ENCODE results near the gene GRAMD1A. TPM values are rescaled to one million over a fixed set of nuclear protein-coding genes. Genes with fewer than 3 reads are reported as not detected.

GRAMD1A gene
- total RNA-seq, 1 experiment from 2014 or later = 62.7 TPM

DNA sequence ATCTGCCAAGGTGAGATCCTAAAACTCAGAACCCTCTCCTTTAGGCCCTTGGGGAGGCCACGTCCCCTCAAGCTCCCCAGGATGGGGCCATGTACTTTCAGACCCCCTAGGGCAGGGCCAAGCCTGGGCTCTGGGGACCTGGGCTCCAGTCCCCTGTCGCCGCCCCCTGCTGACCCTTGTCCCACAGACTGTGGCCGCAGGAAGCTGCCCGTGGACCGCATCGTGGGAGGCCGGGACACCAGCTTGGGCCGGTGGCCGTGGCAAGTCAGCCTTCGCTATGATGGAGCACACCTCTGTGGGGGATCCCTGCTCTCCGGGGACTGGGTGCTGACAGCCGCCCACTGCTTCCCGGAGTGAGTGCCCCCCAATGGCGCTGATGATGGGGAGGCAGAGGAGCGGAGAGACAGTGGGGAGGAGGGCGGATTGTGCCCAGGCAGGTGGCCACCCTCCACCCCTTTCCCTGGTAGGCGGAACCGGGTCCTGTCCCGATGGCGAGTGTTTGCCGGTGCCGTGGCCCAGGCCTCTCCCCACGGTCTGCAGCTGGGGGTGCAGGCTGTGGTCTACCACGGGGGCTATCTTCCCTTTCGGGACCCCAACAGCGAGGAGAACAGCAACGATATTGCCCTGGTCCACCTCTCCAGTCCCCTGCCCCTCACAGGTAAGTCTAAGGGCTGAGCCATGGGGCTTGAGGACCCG lies 60.2 kb downstream of the GRAMD1A start:
- Histone ChIP-seq H3K36me3 (ENCODE audit: low read depth) (no peaks in the 10 kb centered on the region), H3K9me2 (ENCODE audit: insufficient read depth) (no peaks in the 10 kb centered on the region), H3K79me2 (ENCODE audit: low read depth) (no peaks in the 10 kb centered on the region), H3F3A (ENCODE audit: insufficient read depth, low read depth) (peaks cover 5% of the 10 kb centered on the region; the same call in 1 of the 2 replicates), H3K27ac (no peak overlapping the region), H3K27me3 (ENCODE audit: insufficient read depth, low read depth) (no peaks in the 10 kb centered on the region), H3K4me3 (no peak overlapping the region), H4K20me1 (ENCODE audit: insufficient read depth) (no peaks in the 10 kb centered on the region), H3K4me1 (replicated peaks; ENCODE audit: insufficient read depth) (no peaks in the 10 kb centered on the region), H3K4me2 (no peak overlapping the region), H2AFZ (no peak overlapping the region), H3K9me3 (ENCODE audit: insufficient read depth, low read depth) (no peaks in the 10 kb centered on the region)
- POLR2A ChIA-PET (ENCODE audit: unreplicated experiment) = no interaction called here
- CTCF ChIA-PET = no interaction called here
- DNase-seq = no peak
- BruUV-seq (replicated peaks) = no TSS peak
- intact Hi-C loops (cut with micrococcal nuclease; ENCODE audit: unreplicated experiment) = no loop called here
- TF ChIP-seq, protein P1, sequence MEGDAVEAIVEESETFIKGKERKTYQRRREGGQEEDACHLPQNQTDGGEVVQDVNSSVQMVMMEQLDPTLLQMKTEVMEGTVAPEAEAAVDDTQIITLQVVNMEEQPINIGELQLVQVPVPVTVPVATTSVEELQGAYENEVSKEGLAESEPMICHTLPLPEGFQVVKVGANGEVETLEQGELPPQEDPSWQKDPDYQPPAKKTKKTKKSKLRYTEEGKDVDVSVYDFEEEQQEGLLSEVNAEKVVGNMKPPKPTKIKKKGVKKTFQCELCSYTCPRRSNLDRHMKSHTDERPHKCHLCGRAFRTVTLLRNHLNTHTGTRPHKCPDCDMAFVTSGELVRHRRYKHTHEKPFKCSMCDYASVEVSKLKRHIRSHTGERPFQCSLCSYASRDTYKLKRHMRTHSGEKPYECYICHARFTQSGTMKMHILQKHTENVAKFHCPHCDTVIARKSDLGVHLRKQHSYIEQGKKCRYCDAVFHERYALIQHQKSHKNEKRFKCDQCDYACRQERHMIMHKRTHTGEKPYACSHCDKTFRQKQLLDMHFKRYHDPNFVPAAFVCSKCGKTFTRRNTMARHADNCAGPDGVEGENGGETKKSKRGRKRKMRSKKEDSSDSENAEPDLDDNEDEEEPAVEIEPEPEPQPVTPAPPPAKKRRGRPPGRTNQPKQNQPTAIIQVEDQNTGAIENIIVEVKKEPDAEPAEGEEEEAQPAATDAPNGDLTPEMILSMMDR (conservative IDR thresholded peaks at IDR 0.05) = no peak
- TF ChIP-seq EZH2 (IDR thresholded peaks at IDR 0.05; ENCODE audit: low read depth) = no peak

DNA sequence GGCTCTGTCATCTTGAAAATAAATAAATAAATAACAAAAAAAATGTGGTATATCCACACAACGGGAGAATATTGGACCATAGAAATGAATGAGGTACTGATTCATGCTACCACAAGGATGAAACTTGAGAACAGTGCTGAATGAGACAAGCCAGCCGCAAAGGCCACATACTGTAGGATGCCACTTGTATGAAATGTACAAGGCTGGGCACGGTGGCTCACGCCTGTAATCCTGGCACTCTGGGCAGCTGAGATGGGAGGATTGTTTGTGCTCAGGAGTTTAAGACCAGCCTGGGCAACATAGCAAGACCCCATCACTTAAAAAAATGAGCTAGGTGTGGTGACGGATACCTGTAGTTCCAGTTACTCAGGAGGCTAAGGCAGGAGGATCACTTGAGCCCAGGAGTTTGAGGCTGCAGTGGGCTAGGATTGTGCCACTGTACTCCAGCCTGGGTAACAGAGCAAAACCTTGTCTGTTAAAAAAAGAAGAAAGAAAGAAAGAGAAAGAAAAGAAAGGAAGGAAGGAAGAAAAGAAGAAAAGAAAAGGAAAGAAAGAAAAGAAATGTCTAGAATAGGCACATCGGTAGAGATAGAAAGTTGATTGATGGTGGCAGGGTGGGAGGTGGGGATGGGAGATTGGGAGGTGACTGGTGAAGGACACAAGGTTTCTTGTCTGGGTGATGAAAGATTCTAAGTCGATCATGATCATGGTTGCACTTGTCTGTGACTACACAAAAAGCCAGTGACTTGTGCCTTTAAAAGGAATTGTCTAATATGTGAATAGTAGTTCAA lies 61.7 kb downstream of the GRAMD1A start:
- POLR2A ChIA-PET (ENCODE audit: unreplicated experiment) = interaction anchor here (0.6 kb wide), 1 partner anchor 20 kb away, joined by 5 read pairs; the partner anchor contains the start of gene HPN
- CTCF ChIA-PET = no interaction called here
- Histone ChIP-seq H3K4me1 (replicated peaks; ENCODE audit: insufficient read depth) (no peaks in the 10 kb centered on the region), H3K4me3 (no peak overlapping the region), H3F3A (ENCODE audit: insufficient read depth, low read depth) (peaks cover 9% of the 10 kb centered on the region; the same call in 1 of the 2 replicates), H3K79me2 (ENCODE audit: low read depth) (no peaks in the 10 kb centered on the region), H3K27ac (no peak overlapping the region), H3K9me2 (ENCODE audit: insufficient read depth) (no peaks in the 10 kb centered on the region), H2AFZ (no peak overlapping the region), H3K9me3 (ENCODE audit: insufficient read depth, low read depth) (no peaks in the 10 kb centered on the region), H4K20me1 (ENCODE audit: insufficient read depth) (no peaks in the 10 kb centered on the region), H3K36me3 (ENCODE audit: low read depth) (no peaks in the 10 kb centered on the region), H3K27me3 (ENCODE audit: insufficient read depth, low read depth) (no peaks in the 10 kb centered on the region), H3K4me2 (no peak overlapping the region)
- no TSS peak for BruUV-seq (replicated peaks)
- no peak for DNase-seq
- intact Hi-C loops (cut with micrococcal nuclease; ENCODE audit: unreplicated experiment) = no loop called here
- TF ChIP-seq EZH2 (IDR thresholded peaks at IDR 0.05; ENCODE audit: low read depth) = no peak
- TF ChIP-seq, protein P1 (conservative IDR thresholded peaks at IDR 0.05) = no peak

DNA sequence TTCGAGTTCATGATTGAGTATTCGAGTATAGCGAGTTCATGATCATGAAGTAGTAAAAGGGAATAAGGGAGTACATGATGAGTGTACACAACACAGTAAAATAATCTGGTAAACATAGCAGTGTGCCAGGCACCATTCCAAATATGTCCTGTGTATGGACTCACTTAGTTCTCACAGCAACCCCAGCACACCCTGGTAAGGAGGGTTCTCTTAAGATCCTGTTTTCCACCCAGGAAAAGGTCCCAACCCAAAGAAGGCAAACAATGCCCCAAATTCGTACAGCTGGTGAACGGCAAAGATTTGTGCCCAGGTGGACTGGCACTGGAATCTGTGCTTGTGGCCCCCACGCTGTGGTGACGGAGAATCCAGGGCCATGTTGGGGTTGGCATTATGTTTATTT lies 62.8 kb downstream of the GRAMD1A start:
- BruUV-seq (replicated peaks) = no TSS peak
- H3F3A ChIP-seq (ENCODE audit: insufficient read depth, low read depth) = peaks cover 11% of the 10 kb centered on the region; the same call in 1 of the 2 replicates
- no peak overlapping the region for H2AFZ ChIP-seq
- no peaks in the 10 kb centered on the region for H3K27me3 ChIP-seq (ENCODE audit: insufficient read depth, low read depth)
- H3K36me3 ChIP-seq (ENCODE audit: low read depth) = no peaks in the 10 kb centered on the region
- TF ChIP-seq, protein P1 (conservative IDR thresholded peaks at IDR 0.05) = no peak
- no peak for TF ChIP-seq EZH2 (IDR thresholded peaks at IDR 0.05; ENCODE audit: low read depth)
- no peaks in the 10 kb centered on the region for H4K20me1 ChIP-seq (ENCODE audit: insufficient read depth)
- ChIA-PET CTCF (no interaction called here), POLR2A (ENCODE audit: unreplicated experiment) (no interaction called here)
- peaks cover 5% of the 10 kb centered on the region for H3K4me1 ChIP-seq (replicated peaks; ENCODE audit: insufficient read depth)
- no peaks in the 10 kb centered on the region for H3K9me3 ChIP-seq (ENCODE audit: insufficient read depth, low read depth)
- H3K9me2 ChIP-seq (ENCODE audit: insufficient read depth) = no peaks in the 10 kb centered on the region
- H3K4me3 ChIP-seq = no peak overlapping the region
- DNase-seq = no peak
- intact Hi-C loops (cut with micrococcal nuclease; ENCODE audit: unreplicated experiment) = no loop called here
- H3K27ac ChIP-seq = no peak overlapping the region
- H3K79me2 ChIP-seq (ENCODE audit: low read depth) = no peaks in the 10 kb centered on the region
- H3K4me2 ChIP-seq = no peak overlapping the region

Data from PC-9 (cell line).